ENCODE results near the gene MARCO. TPM values are rescaled to one million over a fixed set of nuclear protein-coding genes. Genes with fewer than 3 reads are reported as not detected.

Gene MARCO
- total RNA-seq, 1 experiment from 2014 or later, result not detected

- TF ChIP-seq EZH2 (IDR thresholded peaks at IDR 0.05; ENCODE audit: low read length, unreplicated experiment) (no peak), CTCF (conservative IDR thresholded peaks at IDR 0.05; ENCODE audit: low read depth, low read length) (no peak), EZH2phosphoT487 (IDR thresholded peaks at IDR 0.05; ENCODE audit: borderline replicate concordance, low read length) (no peak)
- Histone ChIP-seq H3F3A (ENCODE audit: low read length, unreplicated experiment) (no peaks in the 10 kb centered on the region), H3K9ac (ENCODE audit: low read length) (no peak overlapping the region), H3K27me3 (ENCODE audit: low read length) (peaks cover 44% of the 10 kb centered on the region), H3K4me3 (ENCODE audit: low read length) (peak overlapping the region; percentile 40), H3K79me2 (ENCODE audit: low read length) (no peaks in the 10 kb centered on the region), H3K9me3 (ENCODE audit: low read length) (no peaks in the 10 kb centered on the region), H3K9me2 (replicated peaks; ENCODE audit: low read length) (no peaks in the 10 kb centered on the region), H3K36me3 (ENCODE audit: low read depth, low read length) (no peaks in the 10 kb centered on the region), H3K4me2 (ENCODE audit: low read length) (peak overlapping the region; percentile 75), H3K27ac (ENCODE audit: low read length) (no peak overlapping the region), H2AFZ (ENCODE audit: low read length) (peak overlapping the region; percentile 46; the same call in 1 of the 2 replicates), H3K4me1 (ENCODE audit: insufficient read depth, low read length) (no peaks in the 10 kb centered on the region), H4K20me1 (ENCODE audit: low read length) (no peaks in the 10 kb centered on the region)
- ATAC-seq (no peak; the same call in 1 of the 2 replicates), DNase-seq (no peak)
- BruUV-seq (replicated peaks), result no TSS peak
- ChIA-PET POLR2A (ENCODE audit: unreplicated experiment) (no interaction called here), CTCF (interaction anchor here (0.7 kb wide), 1 partner anchor 167 kb away, joined by 6 read pairs; no protein-coding TSS in a partner anchor)
- intact Hi-C loops (cut with micrococcal nuclease), result loop anchor here (1.0 kb wide), 1 partner anchor 279 kb away; no protein-coding TSS in a partner anchor
Measured at GRCh38 chr2:119011910-119012209, 69.9 kb downstream of the MARCO start.

- intact Hi-C loops (cut with micrococcal nuclease), result no loop called here
- Histone ChIP-seq H3K27me3 (ENCODE audit: low read length) (peaks cover 51% of the 10 kb centered on the region), H3K27ac (ENCODE audit: low read length) (no peak overlapping the region), H2AFZ (ENCODE audit: low read length) (no peak overlapping the region), H3K79me2 (ENCODE audit: low read length) (no peaks in the 10 kb centered on the region), H3K4me3 (ENCODE audit: low read length) (no peak overlapping the region), H3K4me1 (ENCODE audit: insufficient read depth, low read length) (no peaks in the 10 kb centered on the region), H3K9me2 (replicated peaks; ENCODE audit: low read length) (no peaks in the 10 kb centered on the region), H3K36me3 (ENCODE audit: low read depth, low read length) (no peaks in the 10 kb centered on the region), H3K4me2 (ENCODE audit: low read length) (no peak overlapping the region), H3K9me3 (ENCODE audit: low read length) (no peaks in the 10 kb centered on the region), H4K20me1 (ENCODE audit: low read length) (no peaks in the 10 kb centered on the region), H3K9ac (ENCODE audit: low read length) (no peak overlapping the region), H3F3A (ENCODE audit: low read length, unreplicated experiment) (no peaks in the 10 kb centered on the region)
- ATAC-seq (no peak), DNase-seq (no peak)
- ChIA-PET CTCF (no interaction called here), POLR2A (ENCODE audit: unreplicated experiment) (no interaction called here)
- no TSS peak for BruUV-seq (replicated peaks)
- no peak for TF ChIP-seq EZH2 (IDR thresholded peaks at IDR 0.05; ENCODE audit: low read length, unreplicated experiment)
- no peak for TF ChIP-seq EZH2phosphoT487 (IDR thresholded peaks at IDR 0.05; ENCODE audit: borderline replicate concordance, low read length)
- TF ChIP-seq CTCF (conservative IDR thresholded peaks at IDR 0.05; ENCODE audit: low read depth, low read length), result no peak
Measured at GRCh38 chr2:119012345-119013301, 70.6 kb downstream of the MARCO start.

GRCh38 chr2:119013671-119014070, 71.7 kb downstream of the MARCO start:
- no TSS peak for BruUV-seq (replicated peaks)
- CTCF ChIA-PET, result no interaction called here
- TF ChIP-seq EZH2phosphoT487 (IDR thresholded peaks at IDR 0.05; ENCODE audit: borderline replicate concordance, low read length) (no peak), CTCF (conservative IDR thresholded peaks at IDR 0.05; ENCODE audit: low read depth, low read length) (no peak), EZH2 (IDR thresholded peaks at IDR 0.05; ENCODE audit: low read length, unreplicated experiment) (no peak)

More at GRCh38 chr2:119013671-119014070, 71.7 kb downstream of the MARCO start:
- Histone ChIP-seq H3K27me3 (ENCODE audit: low read length) (peaks cover 61% of the 10 kb centered on the region), H3K4me1 (ENCODE audit: insufficient read depth, low read length) (no peaks in the 10 kb centered on the region), H3K9me3 (ENCODE audit: low read length) (no peaks in the 10 kb centered on the region), H3F3A (ENCODE audit: low read length, unreplicated experiment) (no peaks in the 10 kb centered on the region), H3K79me2 (ENCODE audit: low read length) (no peaks in the 10 kb centered on the region), H3K4me3 (ENCODE audit: low read length) (no peak overlapping the region), H3K9ac (ENCODE audit: low read length) (no peak overlapping the region), H2AFZ (ENCODE audit: low read length) (no peak overlapping the region), H4K20me1 (ENCODE audit: low read length) (no peaks in the 10 kb centered on the region), H3K27ac (ENCODE audit: low read length) (no peak overlapping the region), H3K9me2 (replicated peaks; ENCODE audit: low read length) (no peaks in the 10 kb centered on the region), H3K4me2 (ENCODE audit: low read length) (no peak overlapping the region), H3K36me3 (ENCODE audit: low read depth, low read length) (no peaks in the 10 kb centered on the region)
- ATAC-seq (no peak), DNase-seq (no peak)
- intact Hi-C loops (cut with micrococcal nuclease), result no loop called here
- POLR2A ChIA-PET (ENCODE audit: unreplicated experiment), result no interaction called here

Data from PC-3 (cell line).